GM21367 (cell line): ENCODE data around the gene DCLK3.

ENCODE experiments used
- ATAC-seq: cut with Tn5 transposase; IDR thresholded peaks from one replicate; pipeline ENCODE4 v1.9.1; 2021; ENCODE audit not compliant: unreplicated experiment

Gene DCLK3

GRCh38 chr3:36771931-36772330 lies 7.6 kb upstream of the DCLK3 start:
- no peak for ATAC-seq

- ATAC-seq = no peak
These were observed 5.6 kb upstream of the DCLK3 start for GRCh38 chr3:36769926-36770325.

- no peak for ATAC-seq
These were observed 751 bp upstream of the DCLK3 start for GRCh38 chr3:36765104-36765503.

- no peak for ATAC-seq
These were observed 318 bp upstream of the DCLK3 start for GRCh38 chr3:36764704-36765038.

DNA sequence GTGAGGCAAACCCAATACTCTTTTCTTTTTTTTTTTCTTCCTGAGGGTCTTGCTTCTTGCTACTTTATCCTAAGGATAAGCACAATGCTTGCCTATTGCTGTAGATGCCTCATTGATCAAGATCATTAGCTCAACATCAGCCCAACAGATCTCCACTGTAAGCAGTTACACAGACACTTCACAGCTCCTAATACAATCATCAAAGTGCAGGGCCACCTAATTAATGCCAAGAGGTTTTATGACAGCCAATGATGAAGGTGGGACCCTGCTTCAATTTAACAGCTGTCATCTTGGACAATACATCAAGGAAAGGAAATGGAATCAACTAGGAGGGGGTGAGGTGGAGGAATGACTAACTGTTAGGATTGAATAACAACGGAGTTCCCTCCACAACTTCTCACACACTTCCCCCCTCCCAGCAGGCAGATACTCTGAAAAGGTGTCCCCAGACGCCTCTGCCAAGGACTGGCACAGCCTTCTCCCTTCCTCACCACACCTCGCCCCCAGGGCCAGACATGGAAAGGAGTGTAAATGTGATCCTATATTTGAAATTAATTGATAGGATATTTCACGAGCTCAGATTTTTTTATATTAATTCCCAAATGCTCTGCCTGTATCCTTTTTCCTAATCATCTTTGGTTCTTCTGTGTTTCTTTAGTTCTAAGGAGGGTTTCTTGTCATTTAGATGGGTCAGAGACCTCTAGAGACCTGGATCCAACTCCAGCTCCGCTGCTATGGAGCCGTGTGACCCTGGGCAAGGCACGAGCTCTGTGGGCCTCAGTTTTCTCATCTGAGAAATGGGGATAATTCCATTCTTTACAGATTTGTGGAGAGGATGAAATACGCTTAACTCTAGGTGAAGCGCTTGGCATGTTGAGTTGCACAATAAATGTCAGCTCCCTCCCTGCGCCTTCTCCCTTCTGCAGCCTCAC lies 1.2 kb downstream of the DCLK3 start:
- ATAC-seq = no peak

DNA sequence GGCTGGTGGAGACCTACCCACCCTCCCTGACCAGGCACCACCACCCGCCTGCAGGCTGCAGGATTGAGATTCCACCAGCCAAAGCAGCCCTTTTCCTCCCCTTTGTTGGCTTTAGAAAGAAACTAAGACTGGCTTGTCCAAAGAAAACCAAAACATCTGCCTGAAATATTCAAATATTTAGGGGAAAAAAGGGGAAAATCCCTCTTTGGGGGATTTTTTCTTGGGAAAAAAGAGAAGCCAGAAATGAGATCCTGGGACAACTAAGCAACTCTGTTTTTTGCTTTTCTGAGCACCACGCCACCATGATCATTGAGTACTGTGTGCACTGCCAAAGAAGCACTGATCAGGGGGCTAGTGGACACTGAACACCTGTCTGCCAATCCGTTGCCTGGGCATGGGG lies 2.6 kb downstream of the DCLK3 start:
- no peak for ATAC-seq

- no peak for ATAC-seq
These were observed 8.1 kb downstream of the DCLK3 start for GRCh38 chr3:36756269-36756668.

DNA sequence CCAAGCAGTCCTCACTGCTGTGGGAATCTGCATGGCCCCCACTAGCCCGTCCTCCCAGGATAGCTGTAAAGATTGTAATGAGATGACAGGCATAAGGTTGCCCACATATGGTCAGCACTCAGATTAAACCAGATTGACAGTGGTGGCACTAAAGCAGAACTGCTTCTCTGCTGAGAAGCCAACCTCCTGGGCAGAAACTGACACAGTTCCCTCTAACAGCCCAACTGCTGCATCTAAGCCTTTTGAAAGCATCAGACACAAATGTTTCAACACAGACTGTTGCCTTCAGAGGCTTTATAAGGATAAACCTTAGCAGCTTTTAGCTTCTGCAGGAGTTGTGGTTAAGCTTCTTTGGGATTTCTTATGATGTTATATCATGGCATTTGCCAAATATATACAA lies 13.0 kb downstream of the DCLK3 start:
- no peak for ATAC-seq

DNA sequence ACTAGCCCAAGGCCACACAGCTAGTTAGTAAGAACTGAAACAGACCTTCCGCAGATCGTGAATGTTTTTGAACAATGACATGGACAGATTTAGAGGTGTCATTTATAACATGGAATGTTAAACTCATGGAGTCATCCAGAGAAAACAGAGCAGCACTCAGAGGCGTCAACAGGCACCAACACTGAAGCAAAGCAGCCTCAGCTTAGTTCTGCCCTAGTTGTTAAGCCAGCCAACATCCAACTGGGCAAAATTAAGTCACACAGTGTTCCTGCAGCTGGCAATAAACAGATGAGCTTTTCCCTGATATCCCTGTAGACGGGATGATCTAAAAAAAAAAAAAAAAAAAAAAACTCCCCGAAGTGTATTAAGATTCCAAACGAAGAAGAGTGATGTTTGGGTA lies 13.6 kb downstream of the DCLK3 start:
- ATAC-seq = no peak

- no peak for ATAC-seq
These were observed 19.6 kb downstream of the DCLK3 start for GRCh38 chr3:36744763-36745162.

DNA sequence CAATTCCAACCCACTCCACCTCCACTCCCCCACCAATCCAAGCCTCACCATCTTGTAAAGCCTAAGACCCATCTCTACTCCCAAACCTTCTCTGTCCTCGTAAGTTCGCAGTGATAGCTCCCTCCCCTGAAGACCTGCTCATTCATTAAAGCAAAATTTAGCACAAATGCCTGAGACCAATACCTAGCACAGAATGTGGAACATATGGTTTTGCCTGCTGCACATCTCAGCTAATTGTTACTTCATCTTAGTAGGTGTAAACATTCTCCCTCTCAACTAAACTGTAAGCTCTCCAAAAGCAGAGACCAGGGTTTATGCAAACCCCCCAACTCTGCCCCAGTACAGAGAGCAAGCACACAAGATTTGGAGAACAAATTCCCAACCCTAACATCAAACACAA lies 20.5 kb downstream of the DCLK3 start:
- ATAC-seq = no peak

- no peak for ATAC-seq
These were observed 23.1 kb downstream of the DCLK3 start for GRCh38 chr3:36741285-36741684.

DNA sequence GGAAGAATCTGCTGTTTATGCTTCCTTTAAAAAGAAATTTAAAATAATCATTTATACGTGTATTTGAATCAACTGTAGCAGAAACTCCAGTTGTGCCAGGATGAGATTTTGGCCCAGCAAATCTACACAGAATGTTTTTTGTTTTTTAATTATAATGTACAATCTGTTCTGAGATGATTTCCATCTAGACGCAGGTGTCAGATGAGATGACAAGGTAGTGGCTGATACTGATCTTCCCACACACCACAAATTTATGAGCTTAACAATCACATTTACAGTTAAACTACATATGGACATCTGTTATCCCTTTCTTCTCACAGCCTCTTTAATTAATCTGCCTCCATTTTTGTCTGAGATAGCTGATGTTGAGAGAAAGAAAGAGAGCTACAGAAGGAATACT lies 23.6 kb downstream of the DCLK3 start:
- no peak for ATAC-seq

- ATAC-seq = no peak
These were observed 25.7 kb downstream of the DCLK3 start for GRCh38 chr3:36738702-36739101.

DNA sequence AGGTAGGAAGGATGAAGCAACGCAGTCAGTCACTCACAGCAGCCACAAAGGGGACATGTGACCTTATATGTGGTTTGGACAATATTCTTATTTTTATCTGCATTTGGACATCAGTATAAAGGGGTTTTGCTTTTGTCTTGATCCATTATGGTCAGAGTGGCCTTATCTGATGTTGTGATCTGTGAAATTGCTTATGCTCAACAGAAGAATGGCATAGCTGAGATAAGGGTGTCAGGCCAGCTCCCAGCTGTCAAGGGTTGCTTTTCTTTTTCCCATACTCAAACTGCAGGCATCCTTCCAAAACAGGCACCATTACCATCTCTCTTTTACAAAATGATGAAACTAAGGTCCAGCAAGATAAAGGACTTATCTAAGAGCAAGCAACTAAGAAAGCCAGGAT lies 28.1 kb downstream of the DCLK3 start:
- ATAC-seq = no peak

GRCh38 chr3:36734742-36735141 lies 29.6 kb downstream of the DCLK3 start:
- ATAC-seq = no peak

DNA sequence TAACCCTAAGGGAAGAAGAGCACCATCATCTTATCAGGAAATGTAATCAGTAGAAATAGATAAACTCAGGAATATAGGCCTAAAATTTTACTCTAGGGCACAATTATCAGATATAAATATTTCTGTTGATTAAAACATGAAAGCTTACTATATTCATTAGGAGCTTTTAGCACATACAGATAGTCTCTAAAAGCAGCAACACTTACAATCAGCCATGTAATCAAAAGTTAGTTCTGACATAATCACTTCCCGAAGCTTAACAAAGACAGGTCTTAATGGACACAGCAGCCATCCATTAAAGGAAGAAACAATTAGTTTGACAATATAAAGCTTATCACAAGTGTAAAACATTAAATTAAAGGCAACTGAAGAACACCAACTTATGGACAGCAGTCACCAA lies 30.6 kb downstream of the DCLK3 start:
- no peak for ATAC-seq

GRCh38 chr3:36733162-36733696 lies 31.1 kb downstream of the DCLK3 start:
- no peak for ATAC-seq

- no peak for ATAC-seq
These were observed 33.4 kb downstream of the DCLK3 start for GRCh38 chr3:36730966-36731365.

DNA sequence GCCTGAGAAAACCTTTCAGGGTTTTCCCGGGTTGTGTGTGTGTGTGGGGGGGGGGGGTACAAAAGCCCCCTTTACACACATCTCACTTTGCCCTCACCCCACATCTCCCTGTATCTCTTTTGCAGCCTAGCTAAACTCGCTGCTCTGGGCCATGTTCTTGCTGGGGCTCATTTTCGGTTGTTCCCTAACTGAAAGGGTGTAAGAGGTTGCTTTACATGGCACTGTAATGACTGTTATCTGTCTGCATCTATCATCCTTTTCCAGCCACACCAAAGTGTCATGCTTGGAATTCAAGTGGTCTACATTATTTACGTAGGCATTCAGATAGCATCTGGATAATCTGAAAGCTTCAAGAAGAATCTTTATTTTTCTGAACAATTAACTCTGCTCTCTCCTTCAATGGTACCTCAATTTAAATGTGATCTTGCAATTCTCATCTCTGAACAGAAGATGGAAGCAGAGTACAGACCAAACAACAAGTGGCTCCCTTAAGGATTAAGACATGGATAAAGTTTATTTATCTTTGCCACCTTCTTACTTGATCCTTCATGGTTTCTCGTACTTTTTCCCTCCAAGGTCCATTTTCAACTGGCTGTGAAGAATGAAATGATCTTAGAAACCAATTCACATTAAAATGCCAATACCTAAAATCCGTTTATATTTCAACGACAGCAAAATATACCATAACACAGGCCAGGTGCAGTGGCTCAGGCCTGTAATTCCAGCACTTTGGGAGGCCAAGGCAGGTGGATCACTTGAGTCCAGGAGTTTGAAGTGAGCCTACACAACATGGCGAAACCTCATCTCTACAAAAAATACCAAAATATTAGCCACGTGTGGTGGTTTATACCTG lies 34.9 kb downstream of the DCLK3 start:
- ATAC-seq = no peak

- no peak for ATAC-seq
These were observed 49.8 kb downstream of the DCLK3 start for GRCh38 chr3:36714343-36715086.
